H9 (cell line): ENCODE results near the gene LYRM1. TPM values are rescaled to one million over a fixed set of nuclear protein-coding genes. Genes with fewer than 3 reads are reported as not detected.

Experiments
- DNase-seq: peaks from one replicate; pipeline ENCODE4 v3.0.0-alpha.2; 2017
- H2AFZ ChIP-seq: one replicate; pipeline ENCODE4 v1.6.1; 2013; ENCODE audit warnings: mild to moderate bottlenecking, low read length, control low read depth, moderate library complexity
- H2AK5ac ChIP-seq: 2 replicates; pipeline ENCODE4 v1.6.1; 2013; ENCODE audit warnings: low read length, control low read depth, mixed read lengths; ENCODE audit not compliant: insufficient read length
- H2BK120ac ChIP-seq: one replicate; pipeline ENCODE4 v1.6.1; 2013; ENCODE audit warnings: low read depth, mild to moderate bottlenecking, low read length, control low read depth, inconsistent platforms; ENCODE audit not compliant: poor library complexity, severe bottlenecking
- H2BK12ac ChIP-seq: 2 replicates; pipeline ENCODE4 v1.6.1; 2013; ENCODE audit warnings: low read length, control low read depth, mixed read lengths, low read depth; ENCODE audit not compliant: insufficient read length
- H2BK15ac ChIP-seq: 2 replicates; pipeline ENCODE4 v1.6.1; 2013; ENCODE audit warnings: low read depth, low read length, control low read depth
- H2BK20ac ChIP-seq: one replicate; pipeline ENCODE4 v1.6.1; 2013; ENCODE audit warnings: low read depth, mild to moderate bottlenecking, low read length, control low read depth, inconsistent platforms; ENCODE audit not compliant: poor library complexity, severe bottlenecking
- H2BK5ac ChIP-seq: 2 replicates; pipeline ENCODE4 v1.6.1; 2013; ENCODE audit warnings: low read length, control low read depth, mixed read lengths; ENCODE audit not compliant: insufficient read length
- H3K14ac ChIP-seq: 2 replicates; pipeline ENCODE4 v1.6.1; 2013; ENCODE audit warnings: low read length, control low read depth; ENCODE audit not compliant: insufficient read depth
- H3K18ac ChIP-seq: 2 replicates; pipeline ENCODE4 v1.6.1; 2013; ENCODE audit warnings: low read depth, mild to moderate bottlenecking, mixed read lengths, low read length, control low read depth; ENCODE audit not compliant: insufficient read length
- H3K23ac ChIP-seq: 2 replicates; pipeline ENCODE4 v1.6.1; 2013; ENCODE audit warnings: low read length, control low read depth, mixed read lengths, low read depth; ENCODE audit not compliant: insufficient read length
- H3K23me2 ChIP-seq: 2 replicates; pipeline ENCODE4 v1.6.1; 2013; ENCODE audit warnings: low read depth, mild to moderate bottlenecking, mixed read lengths, low read length, control low read depth; ENCODE audit not compliant: insufficient read length, poor library complexity, severe bottlenecking
- H3K27ac ChIP-seq: 2 replicates; pipeline ENCODE4 v1.5.1; 2013; ENCODE audit warnings: low read length, control low read depth, mixed read lengths, low read depth; ENCODE audit not compliant: insufficient read length
- H3K27me3 ChIP-seq: 2 replicates; pipeline ENCODE4 v1.6.1; 2013; ENCODE audit warnings: low read length, control low read depth, inconsistent platforms; ENCODE audit not compliant: insufficient read depth
- H3K4ac ChIP-seq: 2 replicates; pipeline ENCODE4 v1.6.1; 2013; ENCODE audit warnings: low read depth, mild to moderate bottlenecking, control low read depth, inconsistent platforms, low read length, moderate library complexity
- H3K4me1 ChIP-seq: 2 replicates; pipeline ENCODE4 v1.6.1; 2013; ENCODE audit warnings: low read length, control low read depth, inconsistent platforms; ENCODE audit not compliant: insufficient read depth
- H3K4me2 ChIP-seq: 2 replicates; pipeline ENCODE4 v1.6.1; 2013; ENCODE audit warnings: low read length, control low read depth, mixed read lengths; ENCODE audit not compliant: insufficient read length, insufficient read depth
- H3K56ac ChIP-seq: 2 replicates; pipeline ENCODE4 v1.6.1; 2013; ENCODE audit warnings: low read depth, mild to moderate bottlenecking, mixed read lengths, low read length, control low read depth; ENCODE audit not compliant: insufficient read length
- H3K79me1 ChIP-seq: 2 replicates; pipeline ENCODE4 v1.6.1; 2013; ENCODE audit warnings: low read depth, mild to moderate bottlenecking, moderate library complexity, low read length, control low read depth, inconsistent platforms; ENCODE audit not compliant: insufficient read depth, poor library complexity, severe bottlenecking
- H3K79me2 ChIP-seq: 2 replicates; pipeline ENCODE4 v1.6.1; 2013; ENCODE audit warnings: low read length, control low read depth, inconsistent platforms; ENCODE audit not compliant: insufficient read depth
- H3K9ac ChIP-seq: 2 replicates; pipeline ENCODE4 v1.6.1; 2013; ENCODE audit warnings: low read length, control low read depth, mixed read lengths; ENCODE audit not compliant: insufficient read length; ENCODE audit errors: extremely low read depth
- H3K9me3 ChIP-seq: one replicate; pipeline ENCODE4 v1.6.1; 2013; ENCODE audit warnings: low read depth, low read length, inconsistent platforms; ENCODE audit not compliant: control insufficient read depth
- H3T11ph ChIP-seq: one replicate; pipeline ENCODE4 v1.6.1; 2013; ENCODE audit warnings: mild to moderate bottlenecking, low read length, control low read depth, inconsistent platforms
- H4K20me1 ChIP-seq: one replicate; pipeline ENCODE4 v1.6.1; 2013; ENCODE audit not compliant: control insufficient read depth, insufficient read length, insufficient read depth
- H4K5ac ChIP-seq: 2 replicates; pipeline ENCODE4 v1.6.1; 2013; ENCODE audit warnings: low read depth, mild to moderate bottlenecking, mixed read lengths, low read length, control low read depth; ENCODE audit not compliant: insufficient read length
- H4K8ac ChIP-seq: replicated peaks from 2 replicates; pipeline ENCODE4 v1.6.1; 2013; ENCODE audit warnings: low read length, control low read depth, mixed read lengths, low read depth; ENCODE audit not compliant: insufficient read length
- H4K91ac ChIP-seq: 2 replicates; pipeline ENCODE4 v1.6.1; 2013; ENCODE audit warnings: low read depth, mild to moderate bottlenecking, moderate library complexity, mixed read lengths, low read length, control low read depth; ENCODE audit not compliant: insufficient read length
- H3K27ac Mint-ChIP-seq, 3 experiments: 2 replicates in 2 of 3; 3 replicates in 1 of 3; pipeline ENCODE4 v1.8.0; 2020 to 2021; ENCODE audit warnings: mixed read lengths in 3 of 3, mild to moderate bottlenecking in 1 of 3, moderate library complexity in 1 of 3
- H3K27me3 Mint-ChIP-seq: 2 replicates; pipeline ENCODE4 v1.8.0; 2021; ENCODE audit warnings: low read depth, mild to moderate bottlenecking, moderate library complexity, mixed read lengths
- H3K36me3 Mint-ChIP-seq, 3 experiments: 2 replicates in 2 of 3; 3 replicates in 1 of 3; pipeline ENCODE4 v1.8.0; 2020 to 2021; ENCODE audit warnings: low read depth in 3 of 3, mixed read lengths in 3 of 3; ENCODE audit not compliant: insufficient read depth in 1 of 3
- H3K4me1 Mint-ChIP-seq, 2 experiments: 2 replicates each; pipeline ENCODE4 v1.8.0; 2020; ENCODE audit warnings: mixed read lengths in 2 of 2
- H3K4me3 Mint-ChIP-seq, 2 experiments: 2 replicates in 1 of 2; 3 replicates in 1 of 2; pipeline ENCODE4 v1.8.0; 2020 to 2021; ENCODE audit warnings: mild to moderate bottlenecking in 2 of 2, mixed read lengths in 2 of 2, moderate library complexity in 1 of 2
- H3K9me3 Mint-ChIP-seq, 2 experiments: 2 replicates in 1 of 2; 3 replicates in 1 of 2; pipeline ENCODE4 v1.8.0; 2020; ENCODE audit warnings: mild to moderate bottlenecking in 2 of 2, mixed read lengths in 2 of 2, moderate library complexity in 1 of 2
- CTCF ChIP-seq: fragments of 200-600 bp; sonication (generic); conservative IDR thresholded peaks from 3 replicates; pipeline ENCODE4 v1.8.0; 2021; ENCODE audit warnings: antibody characterized with exemption, mild to moderate bottlenecking
- WGBS: extraction: QIAGEN DNeasy Blood & Tissue Kit; methylation state at CpG from one replicate; pipeline ENCODE4 v1.1.7; 2013; ENCODE audit warnings: missing lambda C conversion rate, low lambda C conversion rate, mixed read lengths; ENCODE audit not compliant: insufficient read length; ENCODE audit errors: extremely low coverage; 5-methylcytosine and 5-hydroxymethylcytosine counted together
- total RNA-seq: library from RNA; stranded (reverse); gene quantifications from 2 replicates; pipeline ENCODE4 v1.2.1, GENCODE V29; 2021

Gene LYRM1
- total RNA-seq, 1 experiment from 2014 or later, result 9.6 TPM

- H3K4ac ChIP-seq, result no peak overlapping the region
- peaks cover 9% of the 10 kb centered on the region for H3K79me1 ChIP-seq
- H4K8ac ChIP-seq, result no peak overlapping the region
- Mint-ChIP-seq H3K4me1 (peaks cover 28 to 33% of the 10 kb centered on the region in 2 experiments), H3K27ac (peak overlapping the region; percentile 18 to 83 (median 56); a peak in 3 of 7 replicates), H3K4me3 (no peak overlapping the region), H3K36me3 (peaks cover 10 to 19% (median 18%) of the 10 kb centered on the region in 3 experiments), H3K9me3 (no peaks in the 10 kb centered on the region), H3K27me3 (no peaks in the 10 kb centered on the region)
- no peak for TF ChIP-seq CTCF
- no peaks in the 10 kb centered on the region for H3K27me3 ChIP-seq
- H3K27ac ChIP-seq, result no peak overlapping the region
- no peak overlapping the region for H4K5ac ChIP-seq
- peak overlapping the region; percentile 30 for H2BK120ac ChIP-seq
- H2BK5ac ChIP-seq, result no peak overlapping the region
- peak overlapping the region; percentile 50 for H3K18ac ChIP-seq
- H2BK20ac ChIP-seq, result no peak overlapping the region
- no peak overlapping the region for H3K4me2 ChIP-seq
- H3K56ac ChIP-seq, result no peak overlapping the region
- no peak overlapping the region for H4K91ac ChIP-seq
- no peak overlapping the region for H3K14ac ChIP-seq
- H2AFZ ChIP-seq, result no peak overlapping the region
- no peak for DNase-seq
- H2AK5ac ChIP-seq, result no peak overlapping the region
- no peaks in the 10 kb centered on the region for H3K23me2 ChIP-seq
- WGBS, result no CpG with 5 or more reads among the region's 6 CpGs
- H4K20me1 ChIP-seq, result no peaks in the 10 kb centered on the region
- H3K9ac ChIP-seq, result no peak overlapping the region
- no peak overlapping the region for H3T11ph ChIP-seq
- H3K23ac ChIP-seq, result no peak overlapping the region
- peaks cover 2% of the 10 kb centered on the region; the same call in 1 of the 2 replicates for H3K79me2 ChIP-seq
- H3K4me1 ChIP-seq, result peaks cover 3% of the 10 kb centered on the region; the same call in 1 of the 2 replicates
- no peak overlapping the region for H2BK12ac ChIP-seq
- no peaks in the 10 kb centered on the region for H3K9me3 ChIP-seq
- H2BK15ac ChIP-seq, result no peak overlapping the region
These were observed 35.0 kb upstream of the LYRM1 start for GRCh38 chr16:20865420-20866131.
